LNCaP clone FGC (cell line): Measurements from ENCODE around the gene RBP5.

ENCODE experiments used
- DNase-seq: peaks from one replicate; pipeline ENCODE4 v3.0.0-alpha.2; 2011; ENCODE audit warnings: low read depth
- H3K4me3 ChIP-seq: 2 replicates; pipeline ENCODE4 v1.5.1; 2011; ENCODE audit warnings: mild to moderate bottlenecking, low read depth, low read length, control low read depth
- TF ChIP-seq, protein P1 (sequence below): IDR thresholded peaks from 2 replicates; pipeline ENCODE4 v1.5.1; 2012; ENCODE audit warnings: mild to moderate bottlenecking; ENCODE audit not compliant: control insufficient read depth, insufficient read depth; ENCODE audit errors: extremely low read depth

The RBP5 gene

DNA sequence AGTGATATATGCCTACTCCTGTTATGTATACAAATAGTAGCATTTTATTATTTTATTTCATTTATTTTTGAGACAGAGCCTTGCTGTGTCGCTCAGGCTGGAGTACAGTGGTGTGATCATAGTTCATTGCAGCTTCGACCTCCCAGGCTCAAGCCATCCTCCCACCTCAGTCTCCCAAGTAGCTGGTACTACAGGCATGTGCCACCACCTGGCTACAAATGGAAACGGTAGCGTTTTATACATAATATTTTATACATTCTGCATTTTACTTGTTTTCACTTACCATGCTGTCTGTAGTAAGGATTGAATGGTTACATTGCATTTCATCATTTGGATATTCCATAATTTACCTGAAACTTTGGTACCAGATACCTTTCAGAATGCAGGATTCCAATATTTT is 50.5 kb downstream of the RBP5 start:
- no peak for DNase-seq
- TF ChIP-seq, protein P1, sequence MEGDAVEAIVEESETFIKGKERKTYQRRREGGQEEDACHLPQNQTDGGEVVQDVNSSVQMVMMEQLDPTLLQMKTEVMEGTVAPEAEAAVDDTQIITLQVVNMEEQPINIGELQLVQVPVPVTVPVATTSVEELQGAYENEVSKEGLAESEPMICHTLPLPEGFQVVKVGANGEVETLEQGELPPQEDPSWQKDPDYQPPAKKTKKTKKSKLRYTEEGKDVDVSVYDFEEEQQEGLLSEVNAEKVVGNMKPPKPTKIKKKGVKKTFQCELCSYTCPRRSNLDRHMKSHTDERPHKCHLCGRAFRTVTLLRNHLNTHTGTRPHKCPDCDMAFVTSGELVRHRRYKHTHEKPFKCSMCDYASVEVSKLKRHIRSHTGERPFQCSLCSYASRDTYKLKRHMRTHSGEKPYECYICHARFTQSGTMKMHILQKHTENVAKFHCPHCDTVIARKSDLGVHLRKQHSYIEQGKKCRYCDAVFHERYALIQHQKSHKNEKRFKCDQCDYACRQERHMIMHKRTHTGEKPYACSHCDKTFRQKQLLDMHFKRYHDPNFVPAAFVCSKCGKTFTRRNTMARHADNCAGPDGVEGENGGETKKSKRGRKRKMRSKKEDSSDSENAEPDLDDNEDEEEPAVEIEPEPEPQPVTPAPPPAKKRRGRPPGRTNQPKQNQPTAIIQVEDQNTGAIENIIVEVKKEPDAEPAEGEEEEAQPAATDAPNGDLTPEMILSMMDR: 0 out of 2 replicates have a peak, but pooled peaks have one; percentile 28

DNA sequence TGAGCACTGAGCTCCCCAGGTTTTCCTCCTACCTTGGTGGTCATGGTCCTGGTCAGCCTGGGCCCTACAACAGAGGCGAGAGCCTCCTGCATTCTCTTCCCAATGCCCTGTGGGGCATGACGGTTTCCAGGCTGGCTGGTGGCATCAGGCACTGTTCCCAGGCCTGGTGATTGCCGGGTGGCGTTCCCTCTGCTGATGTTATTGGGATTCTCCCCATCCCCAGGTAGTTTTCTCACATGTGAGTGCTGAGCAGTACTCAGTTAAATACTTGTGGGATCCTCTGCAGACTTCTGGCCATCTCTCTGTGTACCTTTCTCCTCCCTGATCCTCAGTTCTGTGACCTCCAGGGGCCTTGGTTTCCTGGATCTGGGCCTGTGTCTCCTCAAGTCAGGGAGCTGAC is 52.2 kb downstream of the RBP5 start:
- TF ChIP-seq, protein P1: no peak
- no peak for DNase-seq

More for the DNA sequence above, 50.5 kb downstream of the RBP5 start:
- H3K4me3 ChIP-seq: no peak overlapping the region

DNA sequence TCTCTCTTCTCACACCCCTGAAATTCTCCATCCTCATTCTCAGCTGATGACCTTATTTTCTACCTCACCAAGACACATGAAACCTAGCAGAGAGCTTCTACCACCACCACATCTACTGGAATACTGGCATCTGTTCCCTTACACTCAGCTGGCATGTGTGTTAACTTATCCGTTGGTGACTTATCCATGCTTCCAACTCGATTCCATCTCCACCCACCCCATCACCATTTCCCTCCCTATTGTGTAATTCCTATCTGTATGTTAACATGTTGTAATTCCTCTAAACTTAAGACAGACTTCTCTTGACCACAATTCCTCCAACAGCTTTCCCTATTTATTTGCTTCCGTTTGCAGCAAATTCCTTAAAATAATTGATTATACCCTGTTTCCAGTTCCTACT is 52.8 kb downstream of the RBP5 start:
- H3K4me3 ChIP-seq: no peak overlapping the region
- TF ChIP-seq, protein P1: no peak
- no peak for DNase-seq

More for the DNA sequence above, 52.2 kb downstream of the RBP5 start:
- no peak overlapping the region for H3K4me3 ChIP-seq

DNA sequence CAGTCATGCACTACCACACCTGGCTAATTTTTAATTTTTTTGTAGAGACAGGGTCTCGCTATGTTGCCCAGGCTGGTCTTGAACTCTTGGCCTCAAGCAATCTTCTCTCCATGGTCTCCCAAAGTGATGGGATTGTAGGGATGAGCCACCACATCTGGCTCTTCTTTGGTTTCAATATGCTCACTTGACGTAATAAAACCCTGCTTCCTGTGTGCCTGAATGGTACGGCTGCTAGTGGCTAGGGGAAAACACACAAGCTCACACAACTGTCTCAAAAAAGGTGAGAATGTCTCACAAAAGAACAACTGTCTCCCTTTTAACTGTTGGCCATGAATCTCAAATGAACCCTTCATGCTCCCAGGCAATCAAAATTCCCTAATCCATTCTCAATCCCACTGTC is 53.2 kb downstream of the RBP5 start:
- DNase-seq: no peak
- TF ChIP-seq, protein P1: no peak
- H3K4me3 ChIP-seq: no peak overlapping the region

DNA sequence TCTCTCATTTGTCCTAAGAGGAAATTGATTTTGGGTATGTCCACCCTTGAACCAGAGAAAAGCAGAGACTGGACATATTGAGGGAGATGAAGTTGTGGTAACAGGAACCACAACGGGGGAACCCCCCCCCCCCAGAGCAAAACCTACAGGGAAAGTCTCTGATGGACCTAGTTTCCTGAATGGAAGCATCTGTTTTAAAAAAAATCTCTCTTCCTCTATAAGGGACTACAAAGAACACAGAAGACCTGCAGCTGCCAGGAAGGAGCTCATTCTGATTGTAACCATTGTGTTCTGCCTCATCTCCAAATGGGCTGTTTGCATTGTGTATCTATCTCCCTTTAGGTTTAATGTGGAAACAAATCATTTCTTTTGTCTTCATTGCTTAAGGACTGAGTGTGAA is 54.7 kb downstream of the RBP5 start:
- H3K4me3 ChIP-seq: no peak overlapping the region
- DNase-seq: no peak
- TF ChIP-seq, protein P1: no peak
